Measurements from ENCODE around the gene GABRR2.

The GABRR2 gene

GRCh38 chr6:89290401-89291155, 24.5 kb downstream of the GABRR2 start:
- no peak for DNase-seq

GRCh38 chr6:89289710-89290109, 25.4 kb downstream of the GABRR2 start:
- no peak for DNase-seq

GRCh38 chr6:89287351-89288028, 27.6 kb downstream of the GABRR2 start:
- DNase-seq: no peak

- DNase-seq: no peak
Observed at GRCh38 chr6:89286516-89286915, 28.6 kb downstream of the GABRR2 start.

- DNase-seq: no peak
Observed at GRCh38 chr6:89284963-89285735, 29.9 kb downstream of the GABRR2 start.

GRCh38 chr6:89284081-89284480, 31.0 kb downstream of the GABRR2 start:
- no peak for DNase-seq

- DNase-seq: no peak
Observed at GRCh38 chr6:89282749-89283148, 32.4 kb downstream of the GABRR2 start.

GRCh38 chr6:89281779-89282246, 33.3 kb downstream of the GABRR2 start:
- DNase-seq: peak; percentile 64

GRCh38 chr6:89278956-89279355, 36.1 kb downstream of the GABRR2 start:
- no peak for DNase-seq

GRCh38 chr6:89275900-89276299, 39.2 kb downstream of the GABRR2 start:
- no peak for DNase-seq

GRCh38 chr6:89273816-89274215, 41.3 kb downstream of the GABRR2 start:
- no peak for DNase-seq

GRCh38 chr6:89272596-89272995, 42.5 kb downstream of the GABRR2 start:
- DNase-seq: no peak

GRCh38 chr6:89270951-89271721, 44.0 kb downstream of the GABRR2 start:
- no peak for DNase-seq

GRCh38 chr6:89269981-89270380, 45.1 kb downstream of the GABRR2 start:
- no peak for DNase-seq

- DNase-seq: no peak
Observed at GRCh38 chr6:89269252-89269651, 45.8 kb downstream of the GABRR2 start.

- DNase-seq: no peak
Observed at GRCh38 chr6:89268776-89269175, 46.3 kb downstream of the GABRR2 start.

- DNase-seq: no peak
Observed at GRCh38 chr6:89267918-89268317, 47.2 kb downstream of the GABRR2 start.

GRCh38 chr6:89264296-89264695, 50.8 kb downstream of the GABRR2 start:
- no peak for DNase-seq

- DNase-seq: no peak
Observed at GRCh38 chr6:89260832-89261231, 54.3 kb downstream of the GABRR2 start.

GRCh38 chr6:89260310-89260709, 54.8 kb downstream of the GABRR2 start:
- DNase-seq: no peak

GRCh38 chr6:89258912-89259311, 56.2 kb downstream of the GABRR2 start:
- no peak for DNase-seq

GRCh38 chr6:89257781-89258180, 57.3 kb downstream of the GABRR2 start:
- DNase-seq: no peak

GRCh38 chr6:89257346-89257745, 57.8 kb downstream of the GABRR2 start:
- DNase-seq: no peak

All from stimulated activated CD8-positive, alpha-beta memory T cell treated with anti-CD3 and anti-CD28 coated beads, Interleukin-4, amount 100 ng/mL, for 48 hours (primary cell).